GDM1 (cell line): ENCODE results near the gene PIH1D1.

ENCODE experiments used
- DNase-seq: peaks from one replicate; lab custom pipeline; 2025; lab: John Stamatoyannopoulos, UW

PIH1D1 gene

DNA sequence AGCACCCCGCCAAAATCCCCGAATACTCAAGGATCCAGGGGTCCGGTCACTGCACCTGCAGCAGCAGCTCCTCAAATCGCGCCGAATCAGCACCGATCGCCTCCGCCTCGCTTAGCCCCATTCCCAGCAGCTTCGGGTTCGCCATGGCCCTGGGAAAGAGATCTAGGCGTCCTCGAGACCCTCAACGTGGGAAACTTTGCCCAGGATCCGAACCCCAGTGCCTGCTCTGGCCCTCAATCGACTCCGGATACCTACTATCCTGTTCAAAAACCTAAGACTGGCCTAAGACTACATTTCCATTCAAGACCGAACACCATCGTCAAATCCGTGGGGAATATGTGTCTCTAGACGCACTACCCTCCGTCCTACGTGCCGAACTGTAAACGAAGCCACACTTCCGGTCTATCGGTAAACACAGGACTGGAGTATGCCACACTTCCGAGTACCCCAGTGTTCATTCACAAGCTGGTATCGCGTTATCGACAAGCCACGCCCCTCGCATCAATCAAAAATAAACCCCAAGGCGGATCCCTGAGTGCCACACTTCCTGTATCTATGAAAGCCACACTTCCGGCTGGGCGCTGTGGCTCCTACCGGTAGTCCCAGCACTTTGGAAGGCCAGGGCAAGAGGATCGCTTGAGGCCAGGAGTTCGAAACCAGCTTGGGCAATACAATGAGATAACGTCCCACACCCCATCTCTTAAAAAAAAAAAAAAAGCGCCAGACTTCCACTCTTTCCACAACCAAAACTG is at the start of gene PIH1D1:
PIH1D1 (minus strand) TSS at position 385 of the 752 bp plus-strand sequence; CDS start at position 145, 240 bp downstream.
- peak; percentile 98 for DNase-seq

DNA sequence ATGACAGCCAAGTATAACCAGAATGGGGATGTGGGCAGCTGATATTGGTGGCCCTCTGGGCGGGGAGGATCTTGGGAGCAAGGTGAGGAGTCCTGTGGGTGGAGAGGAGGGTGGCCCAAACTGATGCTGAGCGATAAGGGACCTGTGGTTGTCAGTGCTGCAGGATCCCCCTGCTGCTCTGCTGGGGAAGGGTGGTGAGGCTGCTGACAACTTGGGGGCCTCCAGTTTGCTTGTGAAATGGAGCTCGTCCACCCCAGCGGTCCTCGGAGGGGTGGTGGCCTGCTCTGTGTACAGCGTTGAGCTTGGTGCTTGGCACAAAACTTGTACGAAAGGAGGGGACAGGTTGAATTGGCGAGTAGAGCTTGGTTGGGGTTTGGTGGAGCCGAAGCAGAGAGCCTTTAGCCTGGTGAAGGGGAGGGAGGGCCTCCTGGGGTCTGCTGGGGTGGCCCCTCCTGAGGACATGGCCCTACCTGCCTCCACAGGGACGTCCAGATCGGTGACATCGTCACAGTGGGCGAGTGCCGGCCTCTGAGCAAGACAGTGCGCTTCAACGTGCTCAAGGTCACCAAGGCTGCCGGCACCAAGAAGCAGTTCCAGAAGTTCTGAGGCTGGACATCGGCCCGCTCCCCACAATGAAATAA is 47.5 kb upstream of the PIH1D1 start:
- no peak for DNase-seq

DNA sequence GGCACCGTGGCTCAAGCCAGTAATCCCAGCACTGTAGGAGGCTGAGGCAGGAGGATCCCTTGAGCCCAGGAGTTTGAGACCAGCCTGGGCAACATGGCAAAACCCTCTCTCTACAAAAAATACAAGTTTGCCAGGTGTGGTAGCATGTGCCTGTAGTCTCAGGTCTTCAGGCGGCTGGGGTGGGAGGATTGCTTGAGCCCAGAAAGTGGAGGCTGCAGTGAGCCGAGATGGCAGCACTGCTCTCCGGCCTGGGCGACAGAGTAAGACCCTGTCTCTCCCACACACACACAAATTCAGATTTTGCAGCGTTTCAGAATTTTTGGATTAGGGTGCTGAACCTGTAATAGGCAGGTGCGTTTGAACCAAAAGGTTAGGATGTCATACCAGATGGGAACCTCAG is 46.9 kb upstream of the PIH1D1 start:
- no peak for DNase-seq

DNA sequence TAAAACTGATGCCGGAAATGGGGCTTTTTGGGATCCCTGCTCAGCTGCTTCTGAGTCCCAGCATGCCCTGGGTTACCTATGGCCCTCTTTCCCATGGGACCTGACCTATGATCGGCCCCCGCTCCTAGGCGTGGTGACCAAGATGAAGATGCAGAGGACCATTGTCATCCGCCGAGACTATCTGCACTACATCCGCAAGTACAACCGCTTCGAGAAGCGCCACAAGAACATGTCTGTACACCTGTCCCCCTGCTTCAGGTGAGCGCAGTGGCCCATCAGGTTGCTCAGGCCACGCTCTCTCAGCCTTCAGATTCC is 46.1 kb upstream of the PIH1D1 start:
- no peak for DNase-seq

DNA sequence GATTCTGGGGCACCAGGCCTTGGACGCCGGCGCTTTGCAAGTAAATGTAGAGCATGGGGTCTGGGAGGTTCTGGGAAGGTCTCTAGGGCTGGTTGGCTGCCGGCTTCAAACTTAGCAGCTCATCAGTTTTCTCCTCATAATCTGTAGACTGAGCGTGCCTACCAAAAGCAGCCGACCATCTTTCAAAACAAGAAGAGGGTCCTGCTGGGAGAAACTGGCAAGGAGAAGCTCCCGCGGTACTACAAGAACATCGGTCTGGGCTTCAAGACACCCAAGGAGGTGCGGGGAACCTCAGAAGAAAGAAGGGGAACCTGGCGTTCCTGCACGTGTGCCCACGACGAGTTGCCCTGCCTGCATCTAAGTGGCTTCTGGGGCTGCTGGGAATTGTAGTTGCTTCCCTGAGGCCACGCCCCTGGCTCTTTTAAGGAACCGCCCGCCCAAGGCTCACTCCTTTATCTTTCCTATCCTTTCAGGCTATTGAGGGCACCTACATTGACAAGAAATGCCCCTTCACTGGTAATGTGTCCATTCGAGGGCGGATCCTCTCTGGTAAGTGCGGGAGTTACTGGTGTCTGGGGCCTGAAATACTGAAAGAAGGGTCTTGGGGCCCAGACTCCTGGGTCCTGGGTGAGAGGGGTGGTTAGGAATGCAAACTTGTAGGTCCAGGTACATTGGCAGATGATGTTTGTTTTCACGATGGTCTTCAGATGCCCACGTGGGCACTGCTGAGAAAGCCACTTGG is 45.6 kb upstream of the PIH1D1 start:
- DNase-seq, result peak; percentile 47

DNA sequence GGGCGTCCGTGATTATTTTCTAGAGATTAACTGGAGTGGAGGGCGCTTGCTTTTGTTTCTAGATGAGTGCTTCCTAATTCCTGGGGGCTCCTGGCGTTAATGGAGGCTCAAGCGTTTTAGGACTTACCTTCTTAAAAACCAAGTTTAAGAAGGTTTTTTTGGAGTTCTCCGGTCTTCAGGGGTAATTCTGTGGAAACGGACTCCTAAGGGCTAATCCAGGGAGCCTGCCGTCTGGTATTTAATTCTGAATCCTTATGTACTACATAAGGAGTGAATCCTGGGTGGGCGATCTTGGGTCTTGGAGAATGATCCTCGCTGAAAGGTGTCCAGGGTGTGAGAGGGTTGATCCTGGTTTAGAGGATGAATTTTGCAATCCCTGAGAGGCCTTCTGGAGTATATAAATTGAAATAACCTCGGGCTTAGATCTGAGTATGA is 45.0 kb upstream of the PIH1D1 start:
- no peak for DNase-seq

DNA sequence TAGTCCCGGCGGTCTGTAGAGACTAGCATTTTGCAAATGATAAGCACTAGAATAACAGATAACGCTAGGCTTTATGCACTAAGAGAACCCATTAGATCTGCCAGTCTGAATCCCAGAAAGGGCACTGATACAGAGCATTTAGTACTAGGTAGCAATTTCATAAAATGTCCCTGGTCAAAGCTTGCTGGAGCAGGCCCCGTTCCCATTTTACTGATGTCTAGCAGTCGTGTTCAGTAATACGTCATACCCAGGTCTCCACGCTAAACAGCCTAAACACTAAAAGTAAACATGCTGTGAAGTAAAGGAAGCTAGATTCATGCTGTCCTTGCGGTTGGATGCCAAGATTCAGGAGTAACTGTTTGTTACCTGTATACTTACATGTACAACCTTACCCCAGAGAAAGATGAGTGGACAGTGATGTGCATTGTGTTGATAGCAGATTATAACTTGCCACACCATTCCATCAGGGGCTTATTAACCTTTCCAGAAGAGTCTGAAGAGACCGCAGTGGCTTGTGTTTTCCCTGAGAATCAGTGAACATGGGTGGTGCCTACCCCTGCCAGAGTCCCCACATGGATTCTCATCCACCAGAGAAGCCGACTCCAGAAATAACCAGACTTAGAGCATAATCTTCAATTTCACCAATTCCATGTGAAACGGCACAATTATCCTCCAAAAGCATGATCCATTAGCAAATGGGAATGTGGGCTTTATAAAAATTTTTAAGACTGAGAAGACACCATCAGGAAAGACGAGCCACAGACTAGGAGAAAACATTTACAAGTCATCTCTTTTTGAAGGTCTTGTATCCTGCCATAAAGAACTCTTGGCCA is 41.2 kb upstream of the PIH1D1 start:
- no peak for DNase-seq

DNA sequence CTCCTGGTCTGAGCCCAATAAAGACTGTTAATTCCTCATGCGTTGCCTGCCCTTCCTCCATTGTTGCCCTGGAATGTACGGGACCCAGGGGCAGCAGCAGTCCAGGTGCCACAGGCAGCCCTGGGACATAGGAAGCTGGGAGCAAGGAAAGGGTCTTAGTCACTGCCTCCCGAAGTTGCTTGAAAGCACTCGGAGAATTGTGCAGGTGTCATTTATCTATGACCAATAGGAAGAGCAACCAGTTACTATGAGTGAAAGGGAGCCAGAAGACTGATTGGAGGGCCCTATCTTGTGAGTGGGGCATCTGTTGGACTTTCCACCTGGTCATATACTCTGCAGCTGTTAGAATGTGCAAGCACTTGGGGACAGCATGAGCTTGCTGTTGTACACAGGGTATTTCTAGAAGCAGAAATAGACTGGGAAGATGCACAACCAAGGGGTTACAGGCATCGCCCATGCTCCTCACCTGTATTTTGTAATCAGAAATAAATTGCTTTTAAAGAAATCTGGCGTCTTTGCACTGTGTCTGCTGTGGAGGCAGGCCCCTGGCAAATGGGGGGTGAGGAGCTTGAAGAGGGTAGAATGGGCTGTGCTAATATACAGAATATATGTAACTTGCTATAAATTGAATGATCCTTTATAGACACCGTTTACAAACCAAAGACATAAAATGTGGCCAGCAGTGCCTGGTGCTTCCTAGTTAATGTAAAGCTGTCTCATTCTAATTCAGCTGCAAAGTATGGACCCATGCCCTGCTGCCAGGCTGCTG is 40.4 kb upstream of the PIH1D1 start:
- DNase-seq, result no peak

DNA sequence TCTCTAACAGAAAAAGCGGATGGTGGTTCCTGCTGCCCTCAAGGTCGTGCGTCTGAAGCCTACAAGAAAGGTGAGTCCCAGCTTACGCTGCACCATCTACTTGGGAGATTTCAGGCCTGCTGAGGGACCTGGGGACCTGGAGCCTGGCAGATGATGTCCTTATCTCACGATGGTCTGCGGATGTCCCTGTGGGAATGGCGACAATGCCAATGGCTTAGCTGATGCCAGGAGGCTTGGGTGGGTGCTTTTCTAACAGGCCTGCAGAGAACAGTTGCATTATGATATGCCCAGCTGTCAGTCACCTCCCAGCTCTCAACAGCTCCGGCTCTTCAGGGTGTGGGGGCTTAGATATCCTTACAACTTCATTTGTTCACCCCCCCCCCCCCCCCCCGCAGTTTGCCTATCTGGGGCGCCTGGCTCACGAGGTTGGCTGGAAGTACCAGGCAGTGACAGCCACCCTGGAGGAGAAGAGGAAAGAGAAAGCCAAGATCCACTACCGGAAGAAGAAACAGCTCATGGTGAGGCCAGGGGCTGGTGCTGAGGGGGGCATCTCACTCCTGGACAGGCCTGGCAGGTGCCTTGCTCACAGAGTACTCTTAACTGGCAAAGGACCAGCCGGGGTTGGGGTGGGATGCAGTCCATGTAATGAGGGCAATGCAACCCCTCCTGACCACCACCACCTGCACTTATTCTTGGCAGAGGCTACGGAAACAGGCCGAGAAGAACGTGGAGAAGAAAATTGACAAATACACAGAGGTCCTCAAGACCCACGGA is 39.6 kb upstream of the PIH1D1 start:
- no peak for DNase-seq

DNA sequence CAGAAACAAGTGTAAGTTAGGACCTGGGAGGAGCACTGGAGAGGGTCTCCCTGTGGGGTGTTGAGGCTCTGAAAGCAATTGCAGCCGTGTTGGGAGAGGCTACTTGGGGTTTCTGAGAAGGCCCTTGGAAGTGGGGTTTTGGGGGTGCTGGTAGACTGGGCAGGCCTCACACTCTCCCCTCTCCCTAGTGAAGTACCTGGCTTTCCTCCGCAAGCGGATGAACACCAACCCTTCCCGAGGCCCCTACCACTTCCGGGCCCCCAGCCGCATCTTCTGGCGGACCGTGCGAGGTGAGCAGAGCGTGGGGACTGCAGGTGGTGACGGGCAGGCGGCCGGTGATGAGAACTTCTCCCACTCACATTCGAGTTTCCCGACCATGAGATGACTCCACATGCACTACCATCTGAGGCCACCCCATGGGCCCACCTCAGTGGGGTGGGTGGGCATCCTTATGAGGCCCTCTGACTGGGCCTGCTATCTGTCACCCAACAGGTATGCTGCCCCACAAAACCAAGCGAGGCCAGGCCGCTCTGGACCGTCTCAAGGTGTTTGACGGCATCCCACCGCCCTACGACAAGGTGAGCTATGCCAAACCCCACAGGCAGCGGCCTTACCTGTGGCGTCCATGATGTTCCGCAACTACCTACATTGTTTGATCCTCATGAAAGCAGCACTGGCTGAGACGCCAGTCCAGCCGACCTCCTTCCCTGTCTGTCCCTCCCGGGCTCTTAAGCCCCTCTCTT is 38.8 kb upstream of the PIH1D1 start:
- DNase-seq, result no peak

DNA sequence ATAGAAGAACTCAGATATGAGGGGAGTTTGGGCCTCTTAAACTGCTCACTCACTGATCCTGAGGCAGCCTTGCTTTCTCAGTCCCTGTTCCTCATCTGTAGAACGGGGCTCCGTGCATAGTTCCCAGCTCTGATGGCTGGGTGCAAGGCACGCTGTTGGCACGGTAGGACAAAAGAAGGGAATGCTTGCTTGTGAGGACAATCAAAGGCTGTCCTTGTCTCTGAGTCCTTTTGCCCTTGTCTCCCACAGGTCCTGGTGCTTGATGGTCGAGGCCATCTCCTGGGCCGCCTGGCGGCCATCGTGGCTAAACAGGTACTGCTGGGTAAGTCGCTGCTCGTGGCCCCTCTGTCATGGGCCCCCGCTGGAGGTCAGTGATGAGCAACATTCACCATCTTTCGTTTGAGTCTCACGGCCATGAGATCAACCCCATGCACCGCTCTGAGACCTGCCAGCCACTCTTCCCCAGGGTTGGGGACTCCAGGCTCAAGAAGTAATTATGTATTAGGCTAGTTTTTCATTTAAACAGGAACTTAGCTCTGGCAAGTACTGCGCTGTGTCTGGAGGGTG is 38.1 kb upstream of the PIH1D1 start:
- no peak for DNase-seq

DNA sequence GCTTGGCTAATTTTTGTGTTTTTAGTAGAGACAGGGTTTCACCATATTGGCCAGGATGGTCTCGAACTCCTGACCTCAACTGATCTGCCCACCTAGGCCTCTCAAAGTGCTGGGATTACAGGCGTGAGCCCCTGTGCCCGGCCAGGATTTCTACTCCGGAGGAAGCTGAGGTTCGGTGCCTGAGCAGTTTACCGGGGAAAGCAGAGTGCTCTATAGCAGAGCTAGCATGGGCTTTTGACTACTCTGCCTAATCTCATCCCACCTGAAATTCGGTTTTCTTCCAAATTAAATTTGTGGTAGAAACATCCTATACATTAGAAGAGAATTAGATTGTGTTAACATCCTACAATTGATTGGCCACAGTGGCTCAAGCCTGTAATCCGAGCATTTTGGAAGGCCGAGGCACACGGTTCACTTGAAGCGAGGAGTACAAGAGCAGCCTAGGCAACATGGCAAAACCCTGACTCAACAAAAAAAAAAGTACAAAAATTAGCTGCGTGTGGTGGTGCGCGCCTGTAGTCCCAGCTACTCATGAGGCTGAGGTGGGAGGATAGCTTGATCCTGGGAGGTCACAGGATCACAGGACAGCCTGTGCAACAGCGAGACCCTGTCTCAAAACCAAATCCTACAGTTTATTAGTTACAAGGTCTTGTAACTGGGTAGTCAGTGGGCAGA is 37.4 kb upstream of the PIH1D1 start:
- no peak for DNase-seq

DNA sequence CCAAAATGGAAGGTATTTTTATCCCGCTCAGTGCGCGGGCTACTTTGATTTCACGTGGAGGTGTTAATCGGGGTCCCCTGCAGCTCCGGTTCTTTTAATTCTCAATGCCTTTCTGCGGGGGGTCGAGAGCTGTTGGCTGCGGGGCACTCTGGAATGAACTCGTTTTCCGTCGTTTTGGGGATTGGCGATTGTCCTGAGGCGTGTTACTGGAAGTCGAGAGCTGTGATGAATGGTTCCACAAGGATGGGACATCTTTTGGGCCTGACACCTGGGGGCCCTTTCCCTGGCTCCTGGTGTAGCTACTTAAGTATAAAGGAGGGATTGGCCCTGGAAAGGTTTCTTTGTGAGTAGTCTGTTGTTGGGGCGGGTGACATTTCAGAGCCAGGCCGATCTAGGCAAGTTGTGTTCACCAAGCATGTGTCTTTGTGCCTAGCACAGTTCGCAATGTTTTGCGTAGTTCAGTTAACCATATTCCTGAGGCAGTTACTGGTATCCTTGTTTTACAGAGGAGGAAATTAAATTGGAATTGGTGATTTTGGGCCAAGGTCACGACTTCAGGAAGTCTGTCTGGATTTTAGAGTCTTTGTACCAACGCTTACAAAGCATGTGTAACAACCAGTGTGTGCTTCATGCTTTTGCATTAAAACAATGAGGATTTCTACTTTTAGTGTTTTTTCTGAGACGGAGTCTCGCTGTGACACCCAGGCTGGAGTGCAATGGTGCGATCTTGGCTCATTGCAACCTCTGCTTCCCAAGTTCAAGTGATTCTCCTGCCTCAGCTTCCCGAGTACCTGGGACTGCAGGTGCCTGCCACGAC is 36.6 kb upstream of the PIH1D1 start:
- DNase-seq, result no peak

DNA sequence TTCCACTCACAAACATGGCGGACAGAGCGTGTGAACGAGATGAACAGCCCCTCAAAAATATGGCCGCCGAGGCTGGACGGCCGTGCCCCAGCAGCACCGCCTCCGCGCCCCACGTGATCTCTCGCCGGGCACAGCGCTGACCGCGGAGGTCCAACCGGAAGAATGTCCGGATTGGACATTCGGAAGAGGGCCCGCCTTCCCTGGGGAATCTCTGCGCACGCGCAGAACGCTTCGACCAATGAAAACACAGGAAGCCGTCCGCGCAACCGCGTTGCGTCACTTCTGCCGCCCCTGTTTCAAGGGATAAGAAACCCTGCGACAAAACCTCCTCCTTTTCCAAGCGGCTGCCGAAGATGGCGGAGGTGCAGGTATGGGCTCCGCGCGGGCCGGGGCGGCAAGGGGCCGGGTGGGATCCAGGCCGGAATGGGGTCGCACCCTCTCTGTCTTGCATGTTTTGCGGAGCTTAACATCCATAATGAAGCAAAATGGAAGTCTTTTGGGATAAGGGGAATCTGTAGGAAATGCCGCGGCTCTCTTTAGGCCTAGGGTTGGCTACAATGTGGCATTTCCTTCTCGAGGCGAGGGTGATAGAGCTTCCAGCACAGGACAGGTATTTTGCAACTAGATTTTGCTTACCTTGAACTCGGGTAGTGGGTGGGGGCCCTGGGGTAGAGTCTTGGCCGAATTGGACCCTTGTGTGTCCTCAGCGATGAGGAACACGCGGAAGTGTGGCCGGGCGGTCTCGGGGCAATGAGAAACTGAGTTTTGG is 35.8 kb upstream of the PIH1D1 start, which contains the start of gene RPL13A:
RPL13A (plus strand) TSS at position 332 of the 769 bp plus-strand sequence; CDS start at position 354, 22 bp downstream.
- peak; percentile 99 for DNase-seq

DNA sequence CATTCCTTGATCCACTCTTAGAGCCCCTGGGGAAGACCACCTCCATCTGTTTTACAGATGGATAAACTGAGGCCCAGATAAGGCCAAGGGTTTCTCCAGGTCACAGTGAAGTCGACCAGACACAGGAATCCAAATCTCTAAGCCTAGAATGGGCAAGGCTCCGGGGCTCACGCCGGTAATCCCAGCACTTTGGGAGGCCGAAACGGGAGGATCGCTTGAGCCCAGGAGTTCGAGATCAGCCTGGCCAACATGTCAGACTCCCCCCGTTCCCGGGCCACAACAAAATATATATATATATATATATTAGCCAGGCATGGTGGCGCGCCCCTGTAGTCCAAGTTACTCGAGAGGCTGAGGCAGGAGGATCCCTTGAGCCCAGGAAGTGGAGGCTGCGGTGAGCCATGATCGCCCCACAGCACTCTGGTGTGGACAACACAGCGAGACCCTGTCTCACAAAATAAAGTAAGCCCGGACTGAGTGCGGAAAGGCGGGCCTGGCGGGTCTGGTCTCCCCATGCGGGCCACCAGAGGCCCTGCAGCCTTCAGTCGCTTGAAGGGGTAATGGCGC is 35.2 kb upstream of the PIH1D1 start:
- no peak for DNase-seq

DNA sequence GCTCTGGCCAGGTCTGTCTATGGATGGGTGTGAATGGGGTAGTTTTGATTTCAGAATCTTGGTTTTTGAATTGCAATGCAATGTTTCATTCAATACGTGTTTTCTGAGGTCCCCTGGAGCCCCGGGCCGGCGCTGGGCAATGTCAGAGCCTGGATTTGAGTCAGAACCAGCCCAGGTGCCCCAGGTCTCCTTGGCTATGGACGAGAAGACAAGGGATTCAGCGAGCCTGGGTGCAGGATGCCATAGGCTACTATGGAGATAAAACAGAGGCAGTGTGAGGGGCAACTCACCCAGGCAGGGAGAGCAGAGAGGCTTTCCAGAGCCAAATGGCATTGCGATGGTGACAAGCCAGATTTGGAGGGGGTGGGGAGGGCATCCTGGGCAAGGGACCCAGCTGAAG is 34.6 kb upstream of the PIH1D1 start:
- DNase-seq, result no peak
